Medulla oblongata (tissue), 1 donor: Measurements from ENCODE around the gene PRPF38A.
"Not testable (repeated sequence)": the region's sequence is repeated elsewhere in the genome, so short reads cannot be mapped to it uniquely, and the experiment has no call there.

ENCODE experiments used
- DNase-seq: peaks from one replicate; pipeline ENCODE4 v3.0.0-alpha.2; 2015; ENCODE audit errors: extremely low spot score

PRPF38A gene, protein sequence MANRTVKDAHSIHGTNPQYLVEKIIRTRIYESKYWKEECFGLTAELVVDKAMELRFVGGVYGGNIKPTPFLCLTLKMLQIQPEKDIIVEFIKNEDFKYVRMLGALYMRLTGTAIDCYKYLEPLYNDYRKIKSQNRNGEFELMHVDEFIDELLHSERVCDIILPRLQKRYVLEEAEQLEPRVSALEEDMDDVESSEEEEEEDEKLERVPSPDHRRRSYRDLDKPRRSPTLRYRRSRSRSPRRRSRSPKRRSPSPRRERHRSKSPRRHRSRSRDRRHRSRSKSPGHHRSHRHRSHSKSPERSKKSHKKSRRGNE

GRCh38 chr1:52404116-52404974 is at the start of gene PRPF38A, which contains the start of gene ORC1:
Gene PRPF38A (plus strand): TSS chr1:52404602. CDS start chr1:52404750, 148 bp downstream.
Gene ORC1 (minus strand): TSS chr1:52404423. CDS start chr1:52402223, 2,200 bp downstream.
- DNase-seq, result peak; percentile 99

DNA sequence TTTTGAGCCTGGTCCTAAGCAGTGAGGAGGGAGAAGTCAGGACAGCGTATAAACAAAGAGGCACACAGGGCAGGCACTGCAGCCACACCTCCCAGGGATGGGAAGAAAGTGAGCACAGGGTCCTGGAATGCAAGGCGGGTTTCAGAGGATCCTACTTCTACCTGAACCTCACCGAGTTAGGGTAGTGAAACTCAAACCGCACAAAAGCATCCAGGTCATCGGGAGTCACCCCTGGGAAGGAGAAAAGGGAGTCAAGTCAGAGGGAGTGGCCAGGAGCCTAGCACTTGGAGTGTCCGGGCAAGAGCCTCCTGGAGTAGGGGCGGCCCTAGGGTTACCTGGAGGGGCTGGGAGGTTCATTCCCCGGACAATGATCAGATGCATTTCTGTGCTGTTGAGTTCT is 49.0 kb upstream of the PRPF38A start:
- no peak for DNase-seq

- DNase-seq, result no peak
Measured at GRCh38 chr1:52355847-52356505, 48.4 kb upstream of the PRPF38A start.

DNA sequence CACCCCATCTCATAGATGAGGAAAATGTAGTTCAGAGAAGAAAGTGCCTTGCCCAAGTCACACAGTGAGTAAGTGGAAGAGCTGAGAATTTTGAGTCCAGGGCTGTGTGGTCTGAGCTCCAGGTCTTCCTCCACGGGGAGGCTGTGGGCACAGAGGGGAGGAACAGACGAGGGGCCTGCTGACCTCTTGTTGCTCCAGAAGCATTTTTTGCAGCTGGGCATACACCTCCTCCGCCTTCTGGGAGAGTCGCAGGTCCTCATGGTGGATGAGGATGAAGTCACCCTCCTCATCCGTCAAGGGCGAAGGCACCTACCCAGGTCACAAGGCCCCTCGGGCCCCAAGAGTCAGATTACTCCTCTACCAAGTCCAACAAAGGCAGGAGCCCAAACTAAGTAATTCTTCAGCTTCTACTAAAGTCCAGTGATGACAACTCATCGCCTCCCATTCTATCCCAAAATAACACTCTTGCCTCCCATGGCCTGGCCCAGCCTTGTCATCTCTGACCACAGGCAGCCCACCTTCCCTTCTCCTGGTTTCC is 47.5 kb upstream of the PRPF38A start:
- no peak for DNase-seq

DNA sequence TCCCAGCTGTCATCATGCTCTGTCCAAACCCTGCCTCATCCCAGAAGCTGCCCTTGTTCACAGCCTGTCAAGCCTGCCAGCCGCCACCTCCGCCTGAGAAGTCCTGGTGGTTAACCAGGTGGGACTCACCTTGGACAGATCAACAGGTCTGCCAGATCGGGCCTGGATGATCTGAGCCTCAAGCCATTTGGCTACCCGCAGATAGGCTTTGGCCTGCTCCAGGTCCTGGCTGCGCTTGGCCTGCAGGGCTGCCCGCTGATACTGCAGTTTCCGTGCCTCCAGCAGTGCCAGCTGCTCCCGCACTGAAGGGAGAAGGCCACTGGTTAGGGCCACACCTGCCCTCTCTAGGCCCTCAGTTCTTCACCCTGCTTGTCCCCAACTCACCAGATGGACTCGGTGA is 47.0 kb upstream of the PRPF38A start:
- DNase-seq, result no peak

DNA sequence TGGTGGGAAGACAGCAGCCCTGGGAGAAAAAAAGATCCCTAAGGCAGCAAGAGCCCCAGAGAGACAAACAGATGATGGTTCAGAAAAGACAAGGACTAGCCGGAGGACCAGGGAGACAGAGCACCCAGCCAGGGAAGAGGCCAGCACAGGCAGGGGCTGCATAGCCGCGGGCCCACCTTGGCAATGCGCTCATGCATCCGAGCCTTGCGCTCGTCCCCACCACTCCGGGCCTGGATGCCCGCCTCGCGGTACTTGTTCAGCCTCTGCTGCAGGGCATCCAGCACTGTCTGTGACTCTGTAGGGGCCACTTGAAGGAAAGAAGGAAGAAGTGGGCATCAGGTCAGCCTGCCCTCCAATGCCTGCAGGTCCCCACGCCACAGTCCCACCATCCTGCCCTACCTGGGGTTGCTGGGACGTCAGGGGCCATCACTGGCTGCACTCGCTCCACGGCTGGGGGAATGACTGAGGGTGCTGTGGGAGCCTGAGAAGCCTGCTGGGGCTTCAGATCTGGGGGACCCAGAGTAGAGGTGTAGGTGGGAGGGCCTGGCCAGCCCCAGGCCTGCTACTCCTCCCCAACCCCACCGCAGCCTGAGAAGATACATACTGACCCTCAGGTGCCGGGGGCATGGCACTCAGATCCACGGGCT is 45.4 kb upstream of the PRPF38A start:
- DNase-seq, result no peak

DNA sequence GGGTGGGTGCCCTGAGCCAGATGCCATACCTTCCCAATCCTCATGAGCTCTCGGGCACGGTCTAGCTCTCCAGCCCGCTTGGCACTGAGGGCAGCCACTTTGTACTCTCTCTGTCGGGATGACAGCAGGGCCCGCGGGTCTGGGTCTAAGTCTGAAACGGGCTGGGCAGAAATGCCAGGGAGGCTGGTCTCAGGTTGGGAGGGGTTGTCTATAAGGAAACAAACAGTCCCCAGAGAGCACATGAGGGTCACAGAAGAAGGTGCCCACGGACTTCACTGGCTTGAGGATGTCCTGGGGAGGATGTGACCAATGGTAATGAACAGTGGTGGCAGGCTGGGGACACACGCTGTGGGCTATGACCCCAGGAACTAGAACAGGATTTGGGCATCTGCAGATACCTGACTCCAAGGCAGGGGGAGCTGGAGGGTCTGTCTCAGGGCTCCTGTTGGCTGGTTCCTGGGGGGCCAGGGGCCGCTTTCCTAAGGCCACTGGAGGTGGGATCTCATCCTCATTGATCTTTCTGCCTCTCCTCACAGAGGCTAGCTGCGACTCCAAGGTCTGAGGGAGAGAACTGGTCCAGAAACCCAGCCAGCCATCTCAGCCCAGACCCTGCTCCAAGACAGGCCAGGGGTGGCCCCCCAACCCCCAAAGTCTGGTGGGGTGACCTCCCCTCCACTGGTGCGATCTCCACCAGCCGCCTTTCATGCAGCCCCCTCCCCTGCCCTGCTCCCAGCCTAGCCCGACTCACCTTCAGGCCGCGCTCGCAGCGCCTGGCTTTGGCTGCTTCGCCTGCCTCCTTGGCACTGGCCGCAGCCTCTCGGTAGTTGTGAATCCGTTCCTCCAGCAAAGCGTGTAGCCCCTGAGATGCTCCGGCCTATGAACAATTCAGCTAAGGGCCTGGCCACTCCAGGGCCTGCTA is 44.5 kb upstream of the PRPF38A start:
- no peak for DNase-seq

DNA sequence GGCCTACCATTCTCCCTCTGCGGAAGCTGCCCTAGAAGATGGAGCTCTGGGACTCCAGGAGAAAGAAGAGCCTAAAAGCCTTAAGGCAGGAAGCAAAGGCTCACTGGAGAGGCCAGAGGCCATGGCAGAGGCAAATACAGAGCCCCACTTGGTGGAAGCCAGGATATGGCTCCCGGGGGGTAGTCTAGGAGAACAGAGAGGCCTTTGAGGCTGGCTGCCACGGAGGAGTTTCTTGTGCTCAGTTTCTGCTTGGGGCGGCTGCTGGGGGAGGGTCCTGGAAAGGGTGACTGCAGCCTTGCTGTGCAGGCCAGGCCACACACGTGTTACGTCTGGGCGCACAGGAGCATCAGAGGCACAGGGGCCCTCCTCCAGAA is 43.8 kb upstream of the PRPF38A start:
- DNase-seq, result no peak

- no peak for DNase-seq
Measured at GRCh38 chr1:52364235-52364839, 40.1 kb upstream of the PRPF38A start.

DNA sequence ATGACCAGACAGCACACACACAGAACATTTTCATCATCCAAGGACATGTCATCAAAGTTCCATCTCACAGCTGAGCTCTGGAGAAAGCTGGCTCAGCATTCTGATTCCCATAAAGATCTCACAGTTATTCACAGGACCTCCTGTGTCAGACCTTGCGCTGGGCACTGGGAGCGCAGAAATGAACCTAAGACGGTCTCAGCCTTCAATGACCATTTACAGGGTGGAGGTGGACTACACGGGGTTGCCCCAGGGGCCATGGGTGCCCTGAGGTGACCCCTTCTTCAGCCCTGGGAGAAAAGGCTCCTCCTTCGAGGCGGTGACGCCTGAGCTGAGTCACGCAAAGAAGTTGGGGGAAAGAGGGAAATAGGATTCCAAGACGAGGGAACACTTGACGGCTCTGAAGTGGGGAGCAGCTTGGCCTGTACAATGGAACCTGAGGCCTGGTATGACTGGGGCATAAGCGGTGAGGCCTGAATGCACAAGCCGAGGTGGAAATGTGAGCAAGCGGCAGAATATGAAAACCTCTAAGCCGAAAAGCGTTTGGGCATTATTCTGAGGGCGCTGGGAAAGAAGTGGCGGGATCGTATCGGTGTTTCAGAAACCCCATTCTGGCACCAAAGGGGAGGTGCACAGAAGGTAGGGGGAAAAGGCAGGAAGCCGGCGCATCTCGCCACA is 39.2 kb upstream of the PRPF38A start:
- peak; percentile 53 for DNase-seq

GRCh38 chr1:52365746-52366516 is 38.5 kb upstream of the PRPF38A start, which contains the start of gene CC2D1B:
Gene CC2D1B (minus strand): TSS chr1:52366205. CDS start chr1:52364620, 1,585 bp downstream.
- DNase-seq, result peak; percentile 94

DNA sequence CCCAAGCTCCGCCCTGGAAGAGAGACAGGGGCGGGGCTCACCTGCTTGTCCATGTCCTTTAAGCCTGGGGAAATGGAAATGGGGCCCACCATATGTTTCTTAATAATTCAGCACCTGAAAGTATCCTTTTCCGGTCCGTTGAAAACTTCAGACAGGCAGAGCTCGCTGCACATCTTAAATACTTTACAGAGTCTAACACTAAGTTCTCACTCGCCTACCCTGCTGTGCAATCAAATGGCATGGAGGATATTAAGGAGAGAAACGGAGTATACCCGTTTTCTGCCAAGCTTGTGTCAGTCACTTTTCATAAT is 37.9 kb upstream of the PRPF38A start:
- DNase-seq, result no peak

- DNase-seq, result no peak
Measured at GRCh38 chr1:52367272-52367671, 37.1 kb upstream of the PRPF38A start.

DNA sequence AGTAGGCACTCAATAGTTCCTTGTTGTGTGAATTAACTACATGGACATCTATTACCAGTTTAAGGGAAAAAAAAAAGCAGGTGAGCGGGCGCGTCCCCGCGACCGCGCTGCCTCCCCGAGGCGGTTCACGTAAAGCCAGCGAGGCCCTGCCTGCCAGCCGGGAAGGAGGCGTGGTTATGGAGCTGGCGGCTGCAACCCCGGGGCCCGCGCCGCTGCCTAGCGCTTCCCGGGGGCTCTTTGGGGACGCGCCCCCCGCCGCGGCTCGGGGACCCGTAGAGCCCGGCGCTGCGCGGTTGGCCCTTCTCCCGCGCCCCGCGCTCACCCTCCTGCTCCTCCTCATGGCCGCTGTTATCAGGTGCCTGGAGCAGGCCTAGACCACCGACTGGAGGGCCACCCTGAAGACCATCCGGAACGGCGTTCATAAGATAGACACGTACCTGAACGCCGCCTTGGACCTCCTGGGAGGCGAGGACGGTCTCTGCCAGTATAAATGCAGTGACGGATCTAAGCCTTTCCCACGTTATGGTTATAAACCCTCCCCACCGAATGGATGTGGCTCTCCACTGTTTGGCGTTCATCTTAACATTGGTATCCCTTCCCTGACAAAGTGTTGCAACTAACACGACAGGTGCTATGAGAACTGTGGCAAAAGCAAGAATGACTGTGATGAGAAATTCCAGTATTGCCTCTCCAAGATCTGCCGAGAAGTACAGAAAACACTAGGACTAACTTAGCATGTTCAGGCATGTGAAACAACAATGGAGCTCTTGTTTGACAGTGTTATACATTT is 35.8 kb upstream of the PRPF38A start:
- peak; percentile 44 for DNase-seq

DNA sequence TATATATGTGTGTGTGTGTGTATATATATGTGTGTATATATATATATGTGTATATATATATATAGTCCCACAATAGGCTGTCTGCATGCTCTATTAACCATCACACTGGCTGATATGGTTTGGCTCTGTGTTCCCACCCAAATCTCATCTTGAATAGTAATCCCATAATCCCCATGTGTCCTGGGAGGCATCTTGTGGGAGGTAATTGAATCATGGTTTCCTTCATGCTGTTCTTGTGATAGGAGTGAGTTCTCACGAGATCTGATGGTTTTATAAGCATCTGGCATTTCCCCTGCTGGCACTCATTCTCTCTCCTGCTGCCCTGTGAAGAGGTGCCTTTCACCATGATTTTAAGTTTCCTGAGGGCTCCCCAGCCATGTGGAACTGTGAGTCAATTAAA is 34.6 kb upstream of the PRPF38A start:
- not testable (repeated sequence) for DNase-seq

DNA sequence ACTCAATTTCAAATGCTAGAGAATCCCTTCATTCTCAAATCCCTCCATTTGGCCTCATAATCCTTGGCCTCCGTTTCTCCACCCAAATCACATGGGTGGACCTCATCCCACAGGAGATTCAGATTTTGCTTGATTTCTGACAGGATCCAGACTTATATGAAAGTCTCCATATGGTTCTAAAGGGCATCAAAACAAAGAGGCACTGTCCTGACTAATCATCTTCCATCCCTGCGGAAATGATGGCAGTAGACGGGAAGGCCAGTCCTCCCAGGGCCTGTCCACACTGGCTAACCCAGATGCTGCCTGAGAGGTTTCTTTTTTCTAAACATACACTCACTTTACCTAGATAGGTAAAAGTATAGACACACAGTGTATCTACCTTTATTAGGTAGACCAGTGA is 19.0 kb upstream of the PRPF38A start:
- DNase-seq, result no peak

DNA sequence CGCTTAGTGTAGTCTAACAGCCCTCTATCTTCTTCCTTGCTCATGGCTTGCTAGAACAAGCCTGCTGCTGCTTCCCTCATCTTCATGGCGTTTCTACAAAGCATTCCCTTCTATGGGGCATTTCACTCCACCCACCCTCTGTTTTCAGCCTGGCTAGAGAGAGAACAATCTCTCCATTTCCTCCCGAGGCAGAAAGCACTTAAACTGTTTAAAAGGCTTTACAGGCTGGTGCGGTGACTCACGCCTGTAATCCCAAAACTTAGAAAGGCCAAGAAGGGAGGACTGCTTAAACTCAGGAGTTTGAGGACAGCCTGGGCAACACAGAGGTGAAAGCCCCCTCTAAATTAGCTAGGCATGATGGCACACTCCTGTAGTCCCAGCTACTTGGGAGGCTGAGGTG is 17.9 kb upstream of the PRPF38A start:
- no peak for DNase-seq

DNA sequence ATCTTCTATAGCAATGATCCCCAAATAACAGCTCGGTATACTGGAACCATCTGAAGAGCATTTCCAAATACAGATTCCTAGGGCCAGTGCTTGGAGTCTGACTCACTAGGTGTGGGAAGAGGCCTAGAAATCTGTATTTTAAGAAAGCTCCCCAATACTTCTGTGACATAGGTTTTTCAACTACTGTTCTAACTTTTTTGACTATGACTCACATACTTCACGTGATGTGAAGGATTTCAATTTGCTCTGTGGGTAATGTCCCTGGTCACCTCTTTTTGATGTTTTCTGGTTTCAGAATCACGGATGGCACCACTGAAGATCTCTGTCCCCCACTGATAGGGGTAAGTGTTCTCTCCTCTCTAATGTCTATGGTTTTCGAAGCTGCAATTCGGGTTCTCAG is 11.2 kb upstream of the PRPF38A start:
- no peak for DNase-seq
